Measurements from ENCODE around the gene SLC24A2.
A peak's percentile ranks its signal among the peaks of the same experiment; 100 is the strongest.
"Not testable (repeated sequence)": the region's sequence is repeated elsewhere in the genome, so short reads cannot be mapped to it uniquely, and the experiment has no call there.

SLC24A2 gene

DNA sequence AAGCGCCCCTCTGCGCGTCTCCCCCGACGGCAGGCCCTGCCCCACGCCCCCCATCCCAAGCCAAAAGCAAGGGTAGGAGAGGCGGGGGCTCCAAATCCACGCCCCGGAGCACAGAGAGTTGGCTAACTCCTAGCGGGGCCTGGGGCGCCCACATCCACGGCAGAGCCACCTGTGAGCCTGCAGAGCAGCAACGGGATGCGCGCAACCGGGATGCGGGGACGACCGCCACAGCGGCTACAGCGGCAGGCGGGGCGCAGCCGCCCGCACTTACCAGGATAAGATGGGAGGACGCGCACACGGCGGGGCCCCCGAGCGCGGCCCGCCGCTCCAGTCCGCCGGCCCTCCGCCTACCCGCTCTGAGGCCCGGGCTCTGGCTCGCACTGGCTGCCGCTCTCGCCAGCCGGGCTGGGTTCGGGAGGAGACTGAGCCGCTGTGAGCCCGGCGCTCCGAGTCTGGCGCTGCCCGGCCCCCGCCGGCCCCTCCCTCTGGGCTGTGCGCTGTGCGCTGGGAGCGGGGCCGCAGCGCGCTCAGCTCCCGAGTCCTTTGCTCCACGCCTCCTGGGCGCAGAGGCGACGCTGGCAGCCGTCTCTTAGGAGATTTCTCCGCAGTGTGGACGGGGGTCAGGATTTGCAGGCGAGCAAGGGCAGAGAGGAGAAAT, at the start of gene SLC24A2:
Gene SLC24A2 (minus strand): TSS at position 424 of the 658 bp plus-strand sequence.
- no peak for DNase-seq

DNA sequence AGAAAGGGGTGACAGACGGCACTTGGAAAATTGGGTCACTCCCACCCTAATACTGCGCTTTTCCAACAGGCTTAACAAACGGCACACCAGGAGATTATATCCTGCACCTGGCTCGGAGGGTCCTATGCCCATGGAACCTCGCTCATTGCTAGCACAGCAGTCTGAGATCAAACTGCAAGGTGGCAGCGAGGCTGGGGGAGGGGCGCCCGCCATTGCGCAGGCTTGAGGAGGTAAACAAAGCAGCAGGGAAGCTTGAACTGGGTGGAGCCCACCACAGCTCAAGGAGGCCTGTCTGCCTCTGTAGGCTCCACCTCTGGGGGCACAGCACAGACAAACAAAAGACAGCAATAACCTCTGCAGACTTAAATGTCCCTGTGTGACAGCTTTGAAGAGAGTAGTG, 44.5 kb upstream of the SLC24A2 start:
- DNase-seq: not testable (repeated sequence)

DNA sequence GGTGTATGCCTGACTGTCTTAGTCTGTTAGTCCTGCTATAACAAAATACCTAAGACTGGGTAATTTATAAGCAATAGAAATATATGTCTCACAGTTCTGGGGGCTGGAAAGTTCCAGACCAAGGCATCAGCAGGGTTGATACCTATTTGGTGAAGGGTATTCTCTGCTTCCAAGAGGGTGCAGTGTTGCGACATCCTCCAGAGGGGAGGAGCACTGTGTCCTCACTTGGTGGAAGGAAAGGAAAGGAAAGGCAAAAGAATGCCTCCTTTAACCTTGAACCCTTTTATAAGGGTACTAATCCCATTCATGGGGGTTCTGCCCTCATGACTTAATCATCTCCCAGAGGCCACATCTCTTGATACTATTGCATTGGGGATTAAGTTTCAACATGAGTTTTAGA, 42.0 kb upstream of the SLC24A2 start:
- DNase-seq: no peak

DNA sequence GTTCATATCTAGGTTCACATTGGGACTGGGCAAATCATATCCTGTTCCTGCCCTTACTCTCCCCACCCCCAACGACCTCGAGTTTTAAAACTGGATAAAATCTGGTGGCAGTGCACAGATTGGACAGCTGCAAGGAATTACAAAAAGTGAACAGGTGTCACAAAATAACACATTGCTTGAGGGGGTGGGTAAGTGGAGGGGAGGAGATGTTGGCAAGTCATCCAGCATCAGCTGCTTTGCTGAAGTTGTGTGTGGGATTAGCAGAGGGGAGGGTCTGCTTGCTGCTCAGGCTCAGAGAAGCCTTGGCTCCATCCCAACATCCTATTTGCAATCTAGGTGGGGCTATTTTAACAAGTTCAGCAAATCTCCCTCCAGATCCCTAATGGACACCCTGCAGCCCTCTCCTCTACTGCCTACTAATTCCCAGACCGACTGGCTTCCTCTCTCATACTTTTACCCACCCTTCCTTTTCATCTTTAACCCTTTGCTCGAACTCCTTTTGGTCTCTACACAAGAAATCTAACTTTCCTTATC, 39.8 kb upstream of the SLC24A2 start:
- DNase-seq: no peak

DNA sequence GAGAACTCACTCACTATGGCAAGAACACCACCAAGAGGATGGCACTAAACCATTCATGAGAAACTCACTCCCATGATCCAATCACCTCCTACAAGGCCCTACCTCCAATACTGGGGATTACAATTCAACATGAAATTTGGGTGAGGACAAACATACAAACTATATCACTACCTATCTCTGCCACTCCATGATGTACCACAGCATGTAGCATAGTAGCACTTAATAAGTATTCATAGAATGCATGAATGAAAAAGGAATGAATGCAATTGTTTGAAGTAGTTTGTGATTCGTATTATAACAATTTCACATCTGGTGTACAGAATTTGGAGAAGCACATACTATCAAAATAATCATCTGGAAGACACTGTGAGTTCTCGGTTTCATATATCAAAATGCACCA, 27.9 kb upstream of the SLC24A2 start:
- no peak for DNase-seq

DNA sequence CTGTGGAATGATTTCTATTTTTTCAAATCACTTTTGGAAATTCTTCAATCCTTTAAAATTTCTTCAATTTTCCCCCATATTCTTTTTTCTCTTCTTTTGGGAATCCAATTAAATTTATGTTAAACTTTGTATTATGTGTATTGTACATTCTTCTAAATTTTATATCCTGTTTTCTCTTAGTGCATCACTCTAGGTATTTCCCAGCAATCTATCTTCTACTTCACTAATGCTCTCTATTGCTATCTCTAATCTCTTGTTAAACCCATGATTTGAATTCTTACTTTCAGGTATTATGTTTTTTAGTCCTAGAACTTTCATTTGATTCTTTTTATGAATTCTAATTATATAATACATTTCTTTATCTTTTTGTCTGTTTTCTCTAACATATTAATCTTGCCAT, 23.4 kb upstream of the SLC24A2 start:
- DNase-seq: no peak

DNA sequence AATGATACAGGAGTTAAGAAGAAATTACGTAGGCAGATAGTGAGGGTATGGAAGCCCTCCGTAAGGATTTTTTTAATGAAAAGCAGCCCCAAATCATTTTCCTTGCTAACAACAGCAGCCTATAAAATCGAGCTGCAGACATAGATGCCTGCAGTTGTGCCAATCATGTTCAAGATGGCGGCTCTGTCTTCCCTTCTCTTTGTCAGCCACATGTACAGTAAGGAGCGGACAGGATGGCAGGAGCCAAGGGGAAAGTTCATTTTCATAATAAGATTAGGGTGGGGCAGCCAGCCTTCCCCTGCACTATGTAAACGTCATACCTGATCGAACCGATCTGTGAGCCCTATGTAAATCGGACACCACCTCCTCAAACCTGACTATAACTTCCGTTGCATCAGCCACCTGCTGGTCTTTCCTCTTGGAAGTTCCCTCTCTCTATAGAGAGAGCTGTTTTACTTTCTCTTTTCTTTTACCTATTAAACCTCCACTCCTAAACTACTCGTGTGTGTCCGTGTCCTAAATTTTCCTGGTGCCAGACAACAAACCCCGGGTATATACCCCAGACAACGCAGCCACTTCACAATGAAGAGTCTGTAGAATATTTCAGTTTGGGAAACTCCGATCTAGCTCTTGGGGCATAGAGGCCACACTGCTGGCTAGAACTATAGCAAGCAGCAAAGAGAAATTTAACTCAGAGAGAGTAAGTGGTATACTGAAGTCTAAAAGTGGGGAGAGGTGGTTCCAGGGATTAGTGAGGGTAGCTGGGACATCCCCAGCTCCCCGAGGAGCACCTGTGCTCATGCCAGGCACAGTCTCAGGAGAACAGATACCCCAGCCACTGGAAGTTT, 20.8 kb upstream of the SLC24A2 start:
- no peak for DNase-seq

DNA sequence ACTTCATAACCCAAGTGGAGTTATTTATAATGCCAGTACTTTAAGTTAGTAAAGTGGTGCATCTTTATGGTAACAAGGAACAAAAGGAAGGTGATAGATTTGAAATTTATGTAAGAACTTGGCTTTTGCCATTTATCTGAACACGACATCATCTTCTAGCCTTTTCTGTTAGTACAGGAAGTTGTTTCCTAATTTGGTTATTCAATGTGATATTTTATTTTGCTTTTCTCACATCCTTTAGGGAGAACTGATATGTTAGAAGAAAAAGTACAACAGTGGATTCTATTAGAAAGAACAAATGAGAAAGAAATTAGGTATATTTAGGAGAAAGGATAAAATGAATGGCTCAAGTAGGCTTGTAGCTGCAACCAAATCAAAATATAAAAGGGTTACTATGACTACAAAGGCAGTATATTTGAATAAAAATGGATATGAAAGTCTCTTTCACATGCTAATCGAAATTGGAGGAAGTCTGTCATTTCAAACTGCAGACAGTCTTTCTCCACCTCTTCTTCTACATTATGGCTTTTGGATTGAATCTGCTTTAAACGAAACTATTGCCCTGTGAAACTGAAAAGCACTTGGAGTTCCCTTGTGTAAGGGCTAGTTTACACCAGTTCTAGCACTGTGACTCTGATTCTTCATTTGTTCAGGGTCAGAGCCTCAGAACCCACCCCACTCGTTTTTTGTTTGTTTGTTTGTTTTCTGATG, 18.5 kb upstream of the SLC24A2 start:
- DNase-seq: no peak

DNA sequence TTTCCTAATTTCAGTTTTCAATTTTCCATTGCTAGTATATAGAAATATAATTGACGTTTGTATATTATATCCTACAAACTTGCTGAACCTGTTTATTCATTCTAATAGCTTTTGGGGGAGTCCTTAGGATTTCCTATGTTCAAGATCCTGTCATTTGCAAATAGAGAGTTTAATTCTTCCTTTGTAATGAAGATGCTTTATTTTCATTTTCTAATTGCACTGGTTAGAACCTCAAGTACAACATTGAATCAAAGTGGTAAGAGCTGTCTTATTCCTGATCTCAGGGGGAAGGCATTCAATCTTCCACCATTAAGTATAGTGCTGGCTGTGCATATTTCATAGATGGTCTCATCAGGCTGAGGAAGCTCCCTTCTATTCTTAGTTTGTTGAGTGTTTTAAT, 15.6 kb upstream of the SLC24A2 start:
- no peak for DNase-seq

DNA sequence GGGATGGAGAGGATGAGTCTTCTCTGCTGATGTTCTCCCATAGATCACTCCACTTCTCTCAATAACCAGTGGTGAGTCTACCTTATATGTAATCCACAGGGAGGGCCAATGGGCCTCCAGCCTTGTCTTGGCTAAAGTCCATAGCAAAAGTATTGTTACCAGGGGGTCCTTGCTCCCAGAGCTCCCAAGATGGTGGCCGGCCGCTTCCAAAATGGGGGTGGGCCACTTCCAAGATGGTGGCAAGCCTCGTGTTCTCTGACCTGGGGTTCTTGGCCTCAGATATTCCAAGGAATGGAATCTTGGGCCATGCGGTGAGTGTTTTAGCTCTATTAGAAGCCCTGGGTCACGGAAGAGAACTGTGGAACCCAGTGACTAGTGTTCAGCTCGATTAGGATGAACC, 12.0 kb upstream of the SLC24A2 start:
- no peak for DNase-seq

DNA sequence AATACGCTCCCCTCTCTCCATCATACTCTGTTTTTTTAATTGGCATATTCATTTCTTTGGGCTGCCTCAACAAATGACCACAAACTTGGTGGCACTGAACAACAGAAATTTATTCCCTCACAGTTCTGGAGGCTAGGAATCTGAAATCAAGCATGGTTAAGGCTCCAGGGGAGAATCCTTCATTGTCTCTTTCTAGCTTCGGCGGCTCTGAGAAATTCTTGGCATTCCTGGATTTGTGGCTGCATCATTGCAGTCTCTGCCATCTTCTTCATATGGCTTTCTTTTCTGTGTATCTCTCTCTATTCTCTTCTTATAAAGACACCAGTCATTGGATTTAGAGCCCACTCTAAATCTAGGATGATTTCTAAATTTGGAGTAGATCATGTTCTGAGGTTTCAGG, 10.9 kb upstream of the SLC24A2 start:
- no peak for DNase-seq

DNA sequence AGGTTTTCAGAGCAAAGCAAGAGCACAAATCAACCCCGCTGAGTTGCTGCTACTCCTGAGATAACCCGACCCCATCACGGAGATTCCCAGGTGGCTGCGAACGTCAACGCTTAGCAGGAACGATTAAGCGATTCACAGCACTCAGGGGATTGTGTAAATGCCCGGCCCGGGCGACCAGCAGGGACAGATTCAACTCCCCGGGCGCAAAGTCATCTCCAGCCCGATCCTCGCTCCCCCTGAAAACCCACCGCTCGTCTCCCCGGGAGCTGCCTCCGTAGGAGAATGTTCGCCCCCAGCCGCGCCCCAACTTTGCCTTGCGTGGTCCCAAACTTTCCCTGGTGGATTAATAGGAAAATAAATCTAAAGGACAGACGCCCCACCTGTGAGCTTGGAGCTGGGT, 685 bp downstream of the SLC24A2 start:
- no peak for DNase-seq

DNA sequence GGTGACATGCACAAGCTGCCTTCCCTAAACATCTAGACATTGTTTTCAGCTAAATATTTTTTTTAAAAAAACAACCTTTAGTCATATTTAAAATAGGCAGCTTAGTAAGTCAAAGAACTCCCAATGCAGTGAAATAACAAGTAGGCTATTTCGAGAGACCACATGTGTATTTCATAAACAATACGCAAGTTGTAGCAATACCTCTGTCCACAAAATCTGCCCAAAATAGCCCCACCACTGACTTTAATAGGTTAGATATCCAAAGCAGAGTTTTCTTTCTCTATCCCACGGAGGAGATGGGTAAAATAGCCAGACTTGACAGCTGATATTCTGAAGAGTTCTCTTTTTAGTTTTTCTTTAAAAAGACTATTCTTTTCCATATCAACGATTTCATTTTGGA, 1.2 kb downstream of the SLC24A2 start:
- DNase-seq: no peak

DNA sequence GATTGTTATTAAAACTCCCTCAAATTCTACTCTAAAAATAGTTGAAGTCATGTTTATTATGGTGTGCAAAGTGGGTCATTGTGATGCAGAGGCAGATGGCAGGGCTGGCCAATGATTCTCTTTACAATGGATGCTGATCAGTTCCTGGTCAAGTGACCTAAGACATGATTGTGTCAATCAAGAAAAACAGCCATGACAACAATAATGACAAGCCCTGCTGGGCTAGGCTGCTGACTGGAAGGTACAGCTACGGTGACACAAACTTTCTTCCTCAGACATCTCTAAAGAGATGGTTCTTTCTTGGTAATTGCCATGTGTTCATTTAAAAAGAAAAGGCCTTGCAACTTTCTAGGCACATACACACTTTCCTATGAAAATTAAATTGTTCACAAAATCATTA, 3.6 kb downstream of the SLC24A2 start:
- DNase-seq: no peak

DNA sequence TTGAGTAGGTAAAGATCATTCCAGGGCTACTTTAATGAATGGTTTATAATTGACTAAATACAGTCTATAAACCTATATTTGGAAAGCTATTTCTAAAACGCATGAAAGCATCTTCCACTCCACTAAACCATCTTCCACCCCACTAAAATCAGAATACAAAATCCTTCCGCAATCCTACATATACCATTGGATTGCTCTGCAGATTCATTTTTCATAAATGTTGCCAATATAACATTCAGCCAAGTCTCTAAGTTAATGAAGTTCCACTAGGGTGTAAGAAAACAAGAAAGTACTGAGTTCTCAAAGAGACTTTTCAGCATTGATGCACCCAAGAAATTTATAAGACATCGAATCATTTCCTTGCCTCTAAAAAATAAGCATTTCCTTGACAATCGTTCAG, 4.7 kb downstream of the SLC24A2 start:
- no peak for DNase-seq

DNA sequence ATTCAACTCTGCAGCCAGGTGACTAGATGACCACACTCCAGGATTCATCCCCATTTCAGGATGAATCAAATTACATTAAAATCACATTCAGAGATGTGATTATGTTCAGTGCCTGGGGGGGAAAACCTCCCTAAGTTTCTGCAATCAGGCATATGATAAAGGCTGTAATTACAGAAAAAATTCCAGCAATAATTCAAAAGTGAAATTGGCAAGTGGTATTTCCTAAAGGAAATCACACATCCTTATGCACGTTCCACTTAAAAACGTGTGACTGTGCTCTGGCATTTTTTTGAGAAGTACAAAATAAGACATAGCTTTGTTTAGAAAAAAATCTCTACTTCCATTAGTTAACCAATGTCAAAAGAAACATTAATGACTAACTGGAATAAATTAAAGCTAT, 5.3 kb downstream of the SLC24A2 start:
- DNase-seq: no peak

DNA sequence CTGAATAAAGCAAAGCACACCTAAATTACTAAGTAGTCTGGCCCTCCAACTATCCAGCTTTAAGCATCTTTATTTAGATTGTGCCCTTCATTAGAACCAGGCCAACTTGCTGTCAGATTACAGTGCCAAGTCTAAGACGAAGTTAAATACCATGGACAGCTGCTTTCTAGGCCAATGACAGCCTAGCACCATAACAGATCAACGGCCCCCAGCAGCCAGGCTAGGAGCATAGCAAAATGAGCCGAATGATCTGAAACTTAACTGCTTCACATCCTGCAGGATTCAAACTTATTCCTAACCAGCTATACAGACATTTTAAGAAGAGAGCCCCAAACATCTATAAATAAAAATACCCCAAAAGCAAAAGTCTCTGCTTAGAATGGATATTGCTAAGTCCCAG, 6.8 kb downstream of the SLC24A2 start:
- peak; percentile 91 for DNase-seq

DNA sequence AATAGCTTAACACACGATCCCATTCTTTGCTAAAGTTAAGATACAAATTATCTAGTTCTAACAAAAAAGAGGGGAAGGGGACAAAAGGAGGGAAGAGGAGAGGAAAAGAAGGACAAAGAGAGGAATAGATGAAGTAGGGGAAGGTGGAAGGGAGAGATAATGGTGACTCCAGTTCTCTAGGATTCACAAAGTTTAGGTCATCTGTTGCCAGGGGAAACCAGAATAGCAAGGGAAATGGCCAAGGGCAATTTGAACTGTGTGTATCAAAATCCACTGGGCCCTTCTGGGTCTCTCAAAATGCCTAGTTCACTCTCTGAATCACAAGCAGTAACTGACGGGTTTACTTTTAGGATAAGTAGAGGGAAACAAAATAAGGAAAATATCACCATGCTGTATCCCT, 7.6 kb downstream of the SLC24A2 start:
- DNase-seq: no peak

DNA sequence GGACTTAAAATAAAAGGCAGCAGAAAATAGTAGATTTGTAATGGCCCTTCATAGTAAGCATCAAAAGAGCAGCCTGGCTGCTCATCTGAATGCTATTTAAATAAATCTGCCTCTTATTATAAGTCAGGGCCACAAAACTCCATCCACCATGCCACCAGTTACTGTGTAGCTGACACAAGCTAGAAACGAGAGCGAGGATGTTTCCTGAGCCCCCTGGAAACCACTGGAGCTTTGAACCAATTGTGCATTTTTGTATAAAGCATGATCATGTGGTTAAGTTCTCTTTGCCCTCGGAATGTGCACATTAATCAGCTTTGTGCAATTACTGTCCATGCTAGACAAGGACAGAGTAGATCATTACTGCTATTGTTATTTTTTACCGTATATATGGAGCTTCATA, 17.4 kb downstream of the SLC24A2 start:
- no peak for DNase-seq

DNA sequence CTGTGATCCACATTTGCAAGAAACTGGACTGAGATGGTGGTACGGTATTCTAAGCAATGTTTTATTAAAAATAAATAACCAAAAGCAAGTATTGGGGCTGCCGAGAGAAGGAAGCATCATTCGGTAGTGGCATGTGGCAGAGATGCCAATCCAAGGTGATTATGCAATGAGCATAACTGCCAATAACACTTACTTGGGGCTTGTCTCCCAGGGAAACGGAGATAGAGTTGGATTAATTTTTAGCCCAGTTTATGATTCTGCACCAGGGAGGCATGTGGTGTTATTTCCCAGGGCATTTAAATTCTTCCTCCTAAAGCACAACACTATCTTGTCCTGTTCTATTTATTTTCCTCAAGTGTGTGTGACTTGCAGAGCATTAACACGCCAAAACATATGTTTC, 17.9 kb downstream of the SLC24A2 start:
- no peak for DNase-seq

DNA sequence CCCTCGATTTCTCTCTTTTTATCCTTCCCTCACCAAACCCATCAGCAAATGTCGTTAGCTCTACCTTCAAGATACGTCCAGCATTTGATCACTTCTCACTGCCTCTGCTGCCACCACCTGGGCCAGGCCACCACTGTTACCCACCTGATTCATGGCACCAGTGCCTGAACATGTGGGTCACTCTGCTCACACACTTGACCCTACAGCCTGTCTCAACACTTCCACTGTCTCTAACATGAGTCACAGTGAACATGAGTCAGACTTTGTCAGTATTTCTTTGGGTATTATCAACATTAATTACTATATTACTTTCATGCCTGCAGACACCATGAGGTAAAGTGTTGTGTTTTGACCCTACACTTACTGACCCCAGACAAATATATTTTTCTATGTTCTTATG, 19.6 kb downstream of the SLC24A2 start:
- no peak for DNase-seq

DNA sequence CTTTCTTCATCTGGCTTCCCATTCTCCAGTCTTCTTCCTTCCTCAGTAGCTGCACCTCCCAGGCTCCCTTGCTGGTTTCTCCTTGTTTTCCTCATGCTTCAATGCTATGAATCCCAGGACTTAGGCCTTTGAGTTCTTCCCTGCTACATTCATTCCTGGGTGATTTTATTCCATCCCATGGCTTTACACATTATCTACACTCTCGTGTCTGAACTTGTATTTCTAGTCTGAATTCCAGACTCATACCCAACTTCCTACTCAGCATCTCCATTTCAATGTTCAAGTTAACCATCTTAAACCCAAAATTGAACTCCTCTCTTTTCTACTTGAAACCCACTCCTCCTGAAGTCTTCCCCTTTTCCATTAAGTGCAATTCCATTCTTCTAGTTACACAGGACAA, 20.0 kb downstream of the SLC24A2 start:
- DNase-seq: no peak

DNA sequence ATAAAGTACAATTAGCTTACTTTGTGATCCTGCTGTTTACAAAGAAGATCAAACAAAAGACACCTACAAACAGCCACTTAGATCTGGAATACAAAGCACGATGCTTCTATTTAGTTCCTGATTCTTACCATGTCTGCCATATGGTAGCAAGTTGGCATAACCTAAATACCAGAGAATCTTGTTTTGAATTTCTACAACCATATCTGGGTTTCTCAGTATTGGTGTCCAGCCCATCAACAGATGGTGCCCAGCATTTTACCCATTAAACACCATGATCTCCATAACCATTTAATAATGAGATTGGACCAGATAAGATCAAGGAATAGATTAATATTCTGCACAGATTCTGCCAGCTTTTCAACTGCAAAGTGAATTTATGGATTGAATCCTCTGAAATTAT, 29.8 kb downstream of the SLC24A2 start:
- DNase-seq: peak; percentile 95

DNA sequence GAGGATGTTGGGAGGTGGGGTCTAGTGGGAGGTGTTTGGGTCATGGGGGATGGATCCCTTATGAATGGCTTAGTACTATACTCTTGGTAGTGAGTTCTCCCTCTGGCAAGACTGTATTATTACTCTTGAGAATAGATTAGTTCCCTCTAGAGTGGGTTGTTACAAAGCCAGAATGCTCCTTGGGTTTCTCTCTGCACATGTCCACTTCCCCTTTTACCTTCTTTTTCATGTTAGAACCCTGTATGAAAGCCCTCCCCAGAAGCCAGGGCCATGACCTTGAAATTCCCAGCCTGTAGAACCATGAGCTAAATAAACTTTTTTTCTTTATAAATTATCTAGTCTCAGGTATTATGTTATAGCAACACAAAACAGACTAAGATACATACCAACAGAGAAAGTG, 31.1 kb downstream of the SLC24A2 start:
- DNase-seq: no peak
